GM10248 (cell line): Measurements from ENCODE around the gene FAM3C.

ENCODE experiments used
- CTCF ChIA-PET: fragments of 300-600 bp; sonication (Branson Sonifier 250); formaldehyde crosslinking; extraction: SDS; loops from one replicate; lab custom pipeline; 2021; ENCODE audit warnings: antibody characterized with exemption; lab: Yijun Ruan, JAX
- POLR2A ChIA-PET: fragments of 350-650 bp; sonication (Branson Sonifier 250); formaldehyde crosslinking; extraction: SDS; loops from one replicate; lab custom pipeline; 2020; ENCODE audit warnings: antibody characterized with exemption; lab: Yijun Ruan, JAX
- DNase-seq: peaks from one replicate; pipeline ENCODE4 v3.0.0; 2012; ENCODE audit errors: extremely low spot score
- CTCF ChIP-seq: IDR thresholded peaks from 2 replicates; pipeline ENCODE4 v1.5.1; 2012; ENCODE audit warnings: mild to moderate bottlenecking, low read depth; ENCODE audit errors: extremely low read depth, missing control alignments, control extremely low read depth

Gene FAM3C

DNA sequence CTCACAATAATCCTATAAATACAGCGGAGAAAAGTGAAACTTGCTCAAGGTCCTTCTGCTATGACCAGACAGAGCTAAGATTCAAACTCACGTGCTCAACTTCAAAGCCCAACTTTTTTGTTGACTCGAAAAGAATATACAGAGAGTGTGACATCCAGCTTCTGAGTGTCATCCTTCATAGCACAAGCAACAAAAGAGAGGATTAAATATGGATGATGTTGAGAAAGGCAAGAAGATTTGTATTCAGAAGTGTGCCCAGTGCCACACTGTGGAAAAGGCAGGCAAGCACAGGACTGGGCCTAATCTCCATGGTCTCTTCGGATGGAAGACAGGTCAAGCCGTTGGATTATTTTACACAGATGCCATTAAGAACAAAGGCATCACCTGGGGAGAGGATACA lies 2.1 kb upstream of the FAM3C start:
- CTCF ChIA-PET = interaction anchor here (0.7 to 6.5 kb wide), 9 partner anchors 9 to 150 kb away, joined by 3 to 158 read pairs (median 6); no protein-coding TSS in a partner anchor
- DNase-seq = no peak
- TF ChIP-seq CTCF = no peak
- POLR2A ChIA-PET = no interaction called here

DNA sequence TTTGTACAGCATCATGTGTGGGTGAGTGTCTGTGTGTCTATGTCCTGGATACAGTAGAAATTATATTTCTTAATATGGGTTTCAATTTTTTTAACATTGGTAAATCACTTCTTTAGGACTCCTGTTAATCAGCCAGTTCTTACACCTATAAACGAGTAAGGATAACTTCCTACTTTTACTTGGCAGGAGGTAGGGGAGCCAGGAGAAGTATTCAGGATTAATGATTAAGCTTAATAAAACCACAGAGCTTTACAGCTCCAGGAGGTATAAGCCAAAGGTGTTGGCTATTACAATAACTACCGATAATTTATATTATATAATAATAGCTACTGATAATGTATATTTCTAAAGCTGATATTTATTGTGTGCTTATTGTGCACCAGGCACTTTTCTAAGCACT lies 1.7 kb upstream of the FAM3C start:
- no peak for DNase-seq
- POLR2A ChIA-PET = no interaction called here
- TF ChIP-seq CTCF = no peak
- CTCF ChIA-PET = interaction anchor here (0.7 to 6.5 kb wide), 11 partner anchors 10 to 151 kb away, joined by 3 to 158 read pairs (median 9); no protein-coding TSS in a partner anchor

DNA sequence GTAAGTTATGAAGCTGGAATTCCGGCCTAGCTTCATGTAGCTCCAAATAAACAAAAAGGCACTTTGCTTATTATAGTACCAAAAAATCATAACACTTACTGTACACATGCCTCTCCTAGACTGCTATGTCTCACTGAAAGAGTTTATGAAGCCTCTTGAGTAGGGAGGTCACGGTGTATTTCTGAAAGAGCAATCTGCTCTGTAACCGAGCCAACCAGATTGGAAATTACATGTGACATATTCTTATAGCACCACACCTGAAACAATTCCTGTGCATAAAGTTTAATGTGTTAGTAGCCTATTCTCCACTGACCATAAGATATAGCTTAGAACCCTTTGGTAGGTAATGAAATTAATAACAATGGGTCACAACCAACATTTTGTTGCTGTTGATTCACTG lies 1.3 kb upstream of the FAM3C start:
- POLR2A ChIA-PET = no interaction called here
- no peak for DNase-seq
- CTCF ChIA-PET = interaction anchor here (0.8 to 6.5 kb wide), 18 partner anchors 10 to 597 kb away, joined by 3 to 158 read pairs (median 7); no protein-coding TSS in a partner anchor
- no peak for TF ChIP-seq CTCF

DNA sequence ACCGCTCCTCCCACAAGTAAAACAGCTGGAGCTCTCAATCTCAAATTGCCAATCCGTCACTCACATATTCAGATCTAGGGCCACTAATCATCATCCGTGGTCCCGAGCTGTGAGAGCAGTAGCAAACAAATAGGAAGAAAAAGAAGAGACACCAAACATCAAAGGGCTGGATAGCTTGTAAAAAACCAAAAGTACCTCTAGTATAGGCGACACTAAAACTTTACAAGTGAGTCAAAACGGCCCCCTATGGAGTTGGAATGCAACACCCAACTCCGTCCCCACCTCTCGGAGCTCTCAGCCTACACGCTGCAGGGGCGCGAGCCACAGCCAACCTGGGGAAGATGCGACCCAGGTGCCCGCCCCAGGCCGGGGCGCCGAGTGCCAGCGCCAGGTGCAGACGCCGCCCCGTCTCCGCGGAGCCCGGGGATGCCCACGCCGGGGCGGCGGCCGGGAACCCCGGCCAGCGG lies 581 bp downstream of the FAM3C start:
- DNase-seq = peak; percentile 19
- ChIA-PET POLR2A (interaction anchor here (0.6 to 2.1 kb wide), 5 partner anchors 10 to 445 kb away, joined by 5 to 8 read pairs (median 7); partner anchors contain the start of gene ING3), CTCF (interaction anchor here (1.0 to 6.5 kb wide), 32 partner anchors 9 to 599 kb away, joined by 3 to 158 read pairs (median 6); no protein-coding TSS in a partner anchor)
- TF ChIP-seq CTCF = no peak

- DNase-seq = no peak
- no peak for TF ChIP-seq CTCF
- CTCF ChIA-PET = interaction anchor here (1.0 to 6.5 kb wide), 7 partner anchors 11 to 548 kb away, joined by 3 to 158 read pairs (median 17); no protein-coding TSS in a partner anchor
- POLR2A ChIA-PET = interaction anchor here (1.8 to 2.1 kb wide), 2 partner anchors 22 to 27 kb away, joined by 5 to 7 read pairs; no protein-coding TSS in a partner anchor
Observed at GRCh38 chr7:121394709-121395140, 1.4 kb downstream of the FAM3C start.

GRCh38 chr7:121393005-121393366 lies 3.1 kb downstream of the FAM3C start:
- no peak for DNase-seq
- ChIA-PET CTCF (interaction anchor here (6.5 kb wide), 2 partner anchors 9 to 21 kb away, joined by 157 to 158 read pairs; no protein-coding TSS in a partner anchor), POLR2A (no interaction called here)
- TF ChIP-seq CTCF = no peak
